22Rv1 (cell line): ENCODE data around the gene DDX46.
"Not testable (repeated sequence)": the region's sequence is repeated elsewhere in the genome, so short reads cannot be mapped to it uniquely, and the experiment has no call there.

Experiments
- ZFX ChIP-seq: fragments of 450-650 bp; IDR thresholded peaks from 2 replicates; pipeline ENCODE4 v1.6.1; 2017; ENCODE audit warnings: antibody characterized with exemption, borderline replicate concordance
- TF ChIP-seq, protein P1 (sequence below): fragments of 450-650 bp; IDR thresholded peaks from 2 replicates; pipeline ENCODE4 v1.5.1; 2017; ENCODE audit warnings: mild to moderate bottlenecking

DNA sequence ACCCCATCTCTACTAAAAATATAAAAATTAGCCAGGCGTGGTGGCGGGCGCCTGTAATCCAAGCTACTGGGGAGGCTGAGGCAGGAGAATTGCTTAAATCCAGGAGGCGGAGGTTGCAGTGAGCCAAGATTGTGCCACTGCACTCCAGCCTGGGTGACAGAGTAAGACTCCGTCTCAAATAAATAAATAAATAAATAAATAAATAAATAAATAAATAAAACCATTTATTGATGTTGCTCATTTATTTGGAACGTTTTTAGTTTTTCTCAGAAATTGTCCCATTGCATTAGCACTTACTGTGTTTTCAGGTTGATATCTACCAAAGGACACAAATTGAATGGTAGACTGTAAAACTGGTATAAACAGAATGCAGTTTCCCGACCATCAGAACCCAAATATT is 97.9 kb downstream of the DDX46 start:
- TF ChIP-seq, protein P1, sequence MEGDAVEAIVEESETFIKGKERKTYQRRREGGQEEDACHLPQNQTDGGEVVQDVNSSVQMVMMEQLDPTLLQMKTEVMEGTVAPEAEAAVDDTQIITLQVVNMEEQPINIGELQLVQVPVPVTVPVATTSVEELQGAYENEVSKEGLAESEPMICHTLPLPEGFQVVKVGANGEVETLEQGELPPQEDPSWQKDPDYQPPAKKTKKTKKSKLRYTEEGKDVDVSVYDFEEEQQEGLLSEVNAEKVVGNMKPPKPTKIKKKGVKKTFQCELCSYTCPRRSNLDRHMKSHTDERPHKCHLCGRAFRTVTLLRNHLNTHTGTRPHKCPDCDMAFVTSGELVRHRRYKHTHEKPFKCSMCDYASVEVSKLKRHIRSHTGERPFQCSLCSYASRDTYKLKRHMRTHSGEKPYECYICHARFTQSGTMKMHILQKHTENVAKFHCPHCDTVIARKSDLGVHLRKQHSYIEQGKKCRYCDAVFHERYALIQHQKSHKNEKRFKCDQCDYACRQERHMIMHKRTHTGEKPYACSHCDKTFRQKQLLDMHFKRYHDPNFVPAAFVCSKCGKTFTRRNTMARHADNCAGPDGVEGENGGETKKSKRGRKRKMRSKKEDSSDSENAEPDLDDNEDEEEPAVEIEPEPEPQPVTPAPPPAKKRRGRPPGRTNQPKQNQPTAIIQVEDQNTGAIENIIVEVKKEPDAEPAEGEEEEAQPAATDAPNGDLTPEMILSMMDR, result not testable (repeated sequence)
- TF ChIP-seq ZFX, result not testable (repeated sequence)
